MV-4-11 (cell line): ENCODE data around the gene ATG16L2.
A peak's percentile ranks its signal among the peaks of the same experiment; 100 is the strongest.

ENCODE experiments used
- DNase-seq: peaks from one replicate; lab custom pipeline; 2025; lab: John Stamatoyannopoulos, UW

The ATG16L2 gene

GRCh38 chr11:72824811-72825505, 10.7 kb downstream of the ATG16L2 start:
- no peak for DNase-seq

- no peak for DNase-seq
These were observed 11.4 kb downstream of the ATG16L2 start for GRCh38 chr11:72825661-72826060.

GRCh38 chr11:72826191-72826941, 12.2 kb downstream of the ATG16L2 start:
- no peak for DNase-seq

- DNase-seq = no peak
These were observed 12.8 kb downstream of the ATG16L2 start for GRCh38 chr11:72826942-72827480.

- peak; percentile 51 for DNase-seq
These were observed 13.4 kb downstream of the ATG16L2 start for GRCh38 chr11:72827656-72828055.

GRCh38 chr11:72828081-72828567, 13.9 kb downstream of the ATG16L2 start:
- peak; percentile 51 for DNase-seq

- DNase-seq = no peak
These were observed 14.5 kb downstream of the ATG16L2 start for GRCh38 chr11:72828692-72829101.

GRCh38 chr11:72829178-72829577, 15.0 kb downstream of the ATG16L2 start:
- DNase-seq = no peak

GRCh38 chr11:72829884-72830533, 15.8 kb downstream of the ATG16L2 start:
- no peak for DNase-seq

- peak; percentile 60 for DNase-seq
These were observed 17.5 kb downstream of the ATG16L2 start for GRCh38 chr11:72831521-72832300.

- DNase-seq = no peak
These were observed 18.3 kb downstream of the ATG16L2 start for GRCh38 chr11:72832301-72833082.

- DNase-seq = no peak
These were observed 19.0 kb downstream of the ATG16L2 start for GRCh38 chr11:72833083-72833733.

- DNase-seq = no peak
These were observed 19.7 kb downstream of the ATG16L2 start for GRCh38 chr11:72833811-72834493.

- peak; percentile 58 for DNase-seq
These were observed 20.7 kb downstream of the ATG16L2 start for GRCh38 chr11:72834905-72835304.

GRCh38 chr11:72836111-72836510, 21.9 kb downstream of the ATG16L2 start:
- DNase-seq = no peak

GRCh38 chr11:72838691-72839305, 24.6 kb downstream of the ATG16L2 start:
- no peak for DNase-seq

GRCh38 chr11:72840780-72841179, 26.6 kb downstream of the ATG16L2 start:
- DNase-seq = peak; percentile 77

GRCh38 chr11:72841397-72841796, 27.2 kb downstream of the ATG16L2 start:
- DNase-seq = no peak

GRCh38 chr11:72842126-72842525, 27.9 kb downstream of the ATG16L2 start:
- no peak for DNase-seq
